Endothelial cell of umbilical vein (primary cell): ENCODE measurements around the gene DGKB.

Experiments
- CTCF ChIP-seq, 2 donors: IDR thresholded peaks; 1 replicate in 1 of 2; 2 replicates in 1 of 2; pipeline ENCODE4 v1.5.1; 2011; ENCODE audit warnings: low read length in 2 of 2, mild to moderate bottlenecking in 2 of 2, moderate library complexity in 2 of 2, control low read depth in 1 of 2, inconsistent platforms in 1 of 2, low read depth in 1 of 2; ENCODE audit not compliant: insufficient read depth in 1 of 2; ENCODE audit errors: extremely low read depth in 1 of 2
- GATA2 ChIP-seq: IDR thresholded peaks from 2 replicates; pipeline ENCODE4 v1.7.0; 2011; ENCODE audit warnings: low read depth, mild to moderate bottlenecking, moderate library complexity, mixed read lengths, low read length; ENCODE audit not compliant: insufficient read length, insufficient read depth

GRCh38 chr7:14871880-14872279, 30.7 kb downstream of the DGKB start:
- TF ChIP-seq CTCF (IDR thresholded peaks at IDR 0.05; ENCODE audit: extremely low read depth in 1 of 2, insufficient read depth in 1 of 2, low read depth in 1 of 2, low read length in 2 of 2) = no peak
- no peak for TF ChIP-seq GATA2
